Measurements from ENCODE around the gene SLC35E1.

GRCh38 chr19:16527334-16527935 is 44.8 kb downstream of the SLC35E1 start:
- TF ChIP-seq CTCF (IDR thresholded peaks at IDR 0.05; ENCODE audit: low read depth, low read length) (no peak), EZH2phosphoT487 (IDR thresholded peaks at IDR 0.05; ENCODE audit: low read depth) (no peak)

Data from OCI-LY3 (cell line).